Measurements from ENCODE around the gene HOXA10. TPM values are rescaled to one million over a fixed set of nuclear protein-coding genes. Genes with fewer than 3 reads are reported as not detected.

Gene HOXA10
- total and polyA plus RNA-seq, 4 donors: 0.21 to 0.29 (median 0.26) TPM; not detected in 1

DNA sequence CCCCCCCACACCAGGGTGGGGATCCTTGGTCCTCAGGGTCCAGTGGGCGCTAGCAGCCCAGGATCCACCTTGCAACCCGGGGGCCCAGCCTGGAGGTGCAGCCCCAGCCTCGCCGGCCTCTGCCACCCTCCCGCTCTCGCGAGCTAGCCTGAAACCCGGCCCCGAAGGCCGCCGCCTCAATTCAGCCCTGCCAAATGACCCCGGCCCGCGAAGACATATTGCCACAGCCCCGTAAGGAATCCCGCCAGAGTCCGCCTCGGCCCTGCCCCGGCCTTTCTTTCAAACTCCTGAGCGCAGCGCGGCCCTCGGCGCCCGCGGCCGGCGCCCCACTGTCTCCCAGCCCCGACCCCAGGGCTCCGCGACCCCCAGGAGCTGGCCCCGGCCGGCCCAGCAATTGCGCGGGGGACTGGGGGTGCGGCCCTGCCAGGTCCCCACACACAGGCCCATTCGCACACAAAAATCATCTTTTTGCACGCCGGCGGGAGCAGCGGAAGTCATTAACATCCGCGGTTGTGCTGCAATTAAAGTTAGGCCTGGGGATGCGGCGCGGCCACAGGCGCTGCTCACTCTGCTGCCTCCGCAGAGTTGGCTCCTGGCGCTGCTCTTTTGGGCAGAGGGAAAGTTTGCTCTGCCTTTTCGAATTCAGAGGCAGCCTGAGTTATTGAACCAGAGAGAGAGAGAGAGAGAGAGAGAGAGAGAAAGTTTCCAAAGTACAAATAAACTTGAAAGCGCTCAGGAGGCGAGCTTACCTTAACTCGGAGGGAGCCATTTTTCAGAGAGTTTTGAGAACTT lies 34.6 kb downstream of the HOXA10 start:
- 41 to 69% methylated on average over 52 to 53 of the region's 53 CpGs for WGBS, 2 donors
- peak overlapping the region; percentile 82 to 100 for H3K9ac ChIP-seq (ENCODE audit: insufficient read depth in 1 of 2, low read length in 2 of 2)
- ATAC-seq (ENCODE audit: insufficient read depth, low FRiP score) (no peak), DNase-seq (peak; percentile 54 to 79 (median 61))
- peak overlapping the region in 1 of 2 donors; percentile 87 for H3K27ac ChIP-seq (ENCODE audit: low read depth in 1 of 2, low read length in 1 of 2)
- peaks cover 0 to 42% (median 12%) of the 10 kb centered on the region in 4 donors for H3K36me3 ChIP-seq (ENCODE audit: control insufficient read depth in 4 of 4, insufficient read depth in 4 of 4, low read length in 4 of 4)
- TF ChIP-seq, protein P1, sequence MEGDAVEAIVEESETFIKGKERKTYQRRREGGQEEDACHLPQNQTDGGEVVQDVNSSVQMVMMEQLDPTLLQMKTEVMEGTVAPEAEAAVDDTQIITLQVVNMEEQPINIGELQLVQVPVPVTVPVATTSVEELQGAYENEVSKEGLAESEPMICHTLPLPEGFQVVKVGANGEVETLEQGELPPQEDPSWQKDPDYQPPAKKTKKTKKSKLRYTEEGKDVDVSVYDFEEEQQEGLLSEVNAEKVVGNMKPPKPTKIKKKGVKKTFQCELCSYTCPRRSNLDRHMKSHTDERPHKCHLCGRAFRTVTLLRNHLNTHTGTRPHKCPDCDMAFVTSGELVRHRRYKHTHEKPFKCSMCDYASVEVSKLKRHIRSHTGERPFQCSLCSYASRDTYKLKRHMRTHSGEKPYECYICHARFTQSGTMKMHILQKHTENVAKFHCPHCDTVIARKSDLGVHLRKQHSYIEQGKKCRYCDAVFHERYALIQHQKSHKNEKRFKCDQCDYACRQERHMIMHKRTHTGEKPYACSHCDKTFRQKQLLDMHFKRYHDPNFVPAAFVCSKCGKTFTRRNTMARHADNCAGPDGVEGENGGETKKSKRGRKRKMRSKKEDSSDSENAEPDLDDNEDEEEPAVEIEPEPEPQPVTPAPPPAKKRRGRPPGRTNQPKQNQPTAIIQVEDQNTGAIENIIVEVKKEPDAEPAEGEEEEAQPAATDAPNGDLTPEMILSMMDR (IDR thresholded peaks at IDR 0.05; ENCODE audit: control extremely low read depth, extremely low read depth): no peak
- no peaks in the 10 kb centered on the region for H3K9me3 ChIP-seq (ENCODE audit: control insufficient read depth in 4 of 4, insufficient read depth in 3 of 4, low read length in 3 of 4)
- peak overlapping the region; percentile 51 for H3K4me3 ChIP-seq
- H3K4me1 ChIP-seq (ENCODE audit: control insufficient read depth in 5 of 5, insufficient read depth in 5 of 5, low read length in 5 of 5): peaks cover 0 to 61% (median 0%) of the 10 kb centered on the region in 5 donors
- H3K27me3 ChIP-seq (ENCODE audit: control insufficient read depth in 3 of 3, insufficient read depth in 3 of 3, low read length in 2 of 3): peaks cover 0 to 42% (median 11%) of the 10 kb centered on the region in 3 donors

DNA sequence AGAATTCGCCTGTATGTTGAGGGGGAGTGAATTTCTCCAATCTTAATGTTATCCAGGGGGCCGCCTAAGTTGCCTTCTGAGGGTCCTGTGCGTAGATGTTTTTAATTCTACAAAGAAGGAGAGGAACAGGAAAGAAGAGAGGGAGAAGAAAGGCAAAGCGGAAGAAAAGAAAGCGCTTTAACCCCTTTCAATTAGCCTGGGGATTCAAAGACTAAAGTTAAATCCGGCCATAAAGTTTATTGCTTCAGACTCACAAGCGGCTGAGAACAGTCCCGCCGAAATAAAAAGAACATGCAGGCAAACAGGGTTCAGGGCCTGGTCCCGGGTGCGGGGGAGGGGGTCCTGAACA lies 35.2 kb downstream of the HOXA10 start:
- Histone ChIP-seq H3K9ac (ENCODE audit: insufficient read depth in 1 of 2, low read length in 2 of 2) (peak overlapping the region; percentile 82 to 98), H3K4me3 (no peak overlapping the region), H3K9me3 (ENCODE audit: control insufficient read depth in 4 of 4, insufficient read depth in 3 of 4, low read length in 3 of 4) (no peaks in the 10 kb centered on the region), H3K4me1 (ENCODE audit: control insufficient read depth in 5 of 5, insufficient read depth in 5 of 5, low read length in 5 of 5) (peaks cover 0 to 62% (median 0%) of the 10 kb centered on the region in 5 donors), H3K36me3 (ENCODE audit: control insufficient read depth in 4 of 4, insufficient read depth in 4 of 4, low read length in 4 of 4) (peaks cover 0 to 39% (median 12%) of the 10 kb centered on the region in 4 donors), H3K27ac (ENCODE audit: low read depth in 1 of 2, low read length in 1 of 2) (peak overlapping the region in 1 of 2 donors; percentile 87), H3K27me3 (ENCODE audit: control insufficient read depth in 3 of 3, insufficient read depth in 3 of 3, low read length in 2 of 3) (peaks cover 0 to 48% (median 11%) of the 10 kb centered on the region in 3 donors)
- WGBS, 2 donors: 39 to 67% methylated on average over 11 of the region's 11 CpGs
- ATAC-seq (ENCODE audit: insufficient read depth, low FRiP score) (no peak), DNase-seq (no peak)
- TF ChIP-seq, protein P1 (IDR thresholded peaks at IDR 0.05; ENCODE audit: control extremely low read depth, extremely low read depth): no peak

DNA sequence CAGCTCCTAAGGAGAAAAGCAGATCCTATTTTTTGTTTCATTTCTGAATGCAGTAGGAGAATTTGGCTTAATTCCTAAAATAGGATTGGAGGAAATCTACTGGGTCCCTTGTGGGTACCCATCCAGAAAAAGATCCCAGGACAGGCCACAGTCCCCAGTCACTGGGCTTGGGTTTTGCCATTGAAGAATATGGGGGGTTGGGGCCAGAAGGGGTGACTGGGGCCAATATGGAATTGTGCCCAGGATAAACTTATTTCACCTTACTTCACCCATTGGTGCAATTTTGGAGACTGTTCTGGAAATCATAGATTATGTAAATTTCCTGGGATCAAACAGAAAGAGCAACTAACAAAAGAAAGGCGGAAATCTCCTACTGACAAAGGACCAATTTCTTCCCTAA lies 35.6 kb downstream of the HOXA10 start:
- Histone ChIP-seq H3K27me3 (ENCODE audit: control insufficient read depth in 3 of 3, insufficient read depth in 3 of 3, low read length in 2 of 3) (peaks cover 0 to 53% (median 11%) of the 10 kb centered on the region in 3 donors), H3K36me3 (ENCODE audit: control insufficient read depth in 4 of 4, insufficient read depth in 4 of 4, low read length in 4 of 4) (peaks cover 0 to 38% (median 14%) of the 10 kb centered on the region in 4 donors), H3K4me1 (ENCODE audit: control insufficient read depth in 5 of 5, insufficient read depth in 5 of 5, low read length in 5 of 5) (peaks cover 0 to 65% (median 0%) of the 10 kb centered on the region in 5 donors), H3K4me3 (no peak overlapping the region), H3K27ac (ENCODE audit: low read depth in 1 of 2, low read length in 1 of 2) (peak overlapping the region in 1 of 2 donors; percentile 87), H3K9me3 (ENCODE audit: control insufficient read depth in 4 of 4, insufficient read depth in 3 of 4, low read length in 3 of 4) (no peaks in the 10 kb centered on the region), H3K9ac (ENCODE audit: insufficient read depth in 1 of 2, low read length in 2 of 2) (peak overlapping the region; percentile 82 to 98)
- TF ChIP-seq, protein P1 (IDR thresholded peaks at IDR 0.05; ENCODE audit: control extremely low read depth, extremely low read depth): no peak
- ATAC-seq (ENCODE audit: insufficient read depth, low FRiP score) (no peak), DNase-seq (peak; percentile 41 to 77 (median 62))
- WGBS, 2 donors: 58 to 85% methylated on average over 1 of the region's 1 CpG

All from lung (tissue), 12 donors.